Measurements from ENCODE around the gene CACNB4. TPM values are rescaled to one million over a fixed set of nuclear protein-coding genes. Genes with fewer than 3 reads are reported as not detected.

CACNB4 gene
- total RNA-seq, 1 experiment from 2014 or later = not detected

GRCh38 chr2:151857650-151858049, 241.2 kb downstream of the CACNB4 start:
- ChIA-PET POLR2A (ENCODE audit: unreplicated experiment) (no interaction called here), CTCF (no interaction called here)
- H3K9me3 ChIP-seq (ENCODE audit: low read length) = no peaks in the 10 kb centered on the region
- no peaks in the 10 kb centered on the region for H3F3A ChIP-seq (ENCODE audit: low read length, unreplicated experiment)
- peaks cover 28% of the 10 kb centered on the region for H3K27me3 ChIP-seq (ENCODE audit: low read length)
- ATAC-seq = no peak
- no peaks in the 10 kb centered on the region for H3K9me2 ChIP-seq (replicated peaks; ENCODE audit: low read length)
- intact Hi-C loops (cut with micrococcal nuclease) = no loop called here
- H3K9ac ChIP-seq (ENCODE audit: low read length) = no peak overlapping the region
- no peaks in the 10 kb centered on the region for H3K36me3 ChIP-seq (ENCODE audit: low read depth, low read length)
- no peak overlapping the region for H3K27ac ChIP-seq (ENCODE audit: low read length)
- no peak overlapping the region for H2AFZ ChIP-seq (ENCODE audit: low read length)
- DNase-seq = peak; percentile 58
- H3K4me1 ChIP-seq (ENCODE audit: insufficient read depth, low read length) = no peaks in the 10 kb centered on the region
- H3K4me2 ChIP-seq (ENCODE audit: low read length) = no peak overlapping the region
- no peaks in the 10 kb centered on the region for H3K79me2 ChIP-seq (ENCODE audit: low read length)
- BruUV-seq (replicated peaks) = no TSS peak
- no peak overlapping the region for H3K4me3 ChIP-seq (ENCODE audit: low read length)
- H4K20me1 ChIP-seq (ENCODE audit: low read length) = no peaks in the 10 kb centered on the region
- TF ChIP-seq CTCF (conservative IDR thresholded peaks at IDR 0.05; ENCODE audit: low read depth, low read length) (no peak), EZH2 (IDR thresholded peaks at IDR 0.05; ENCODE audit: low read length, unreplicated experiment) (no peak), EZH2phosphoT487 (IDR thresholded peaks at IDR 0.05; ENCODE audit: borderline replicate concordance, low read length) (no peak)

GRCh38 chr2:151855111-151855510, 243.7 kb downstream of the CACNB4 start:
- DNase-seq (no peak), ATAC-seq (no peak)
- no peak overlapping the region for H2AFZ ChIP-seq (ENCODE audit: low read length)
- no peaks in the 10 kb centered on the region for H3K4me1 ChIP-seq (ENCODE audit: insufficient read depth, low read length)
- H3K9me2 ChIP-seq (replicated peaks; ENCODE audit: low read length) = no peaks in the 10 kb centered on the region
- ChIA-PET CTCF (no interaction called here), POLR2A (ENCODE audit: unreplicated experiment) (no interaction called here)
- peaks cover 26% of the 10 kb centered on the region; the same call in 1 of the 2 replicates for H3K27me3 ChIP-seq (ENCODE audit: low read length)
- H3K9ac ChIP-seq (ENCODE audit: low read length) = no peak overlapping the region
- H3K36me3 ChIP-seq (ENCODE audit: low read depth, low read length) = no peaks in the 10 kb centered on the region
- intact Hi-C loops (cut with micrococcal nuclease) = no loop called here
- no peak overlapping the region for H3K4me3 ChIP-seq (ENCODE audit: low read length)
- no peaks in the 10 kb centered on the region for H3K79me2 ChIP-seq (ENCODE audit: low read length)
- H4K20me1 ChIP-seq (ENCODE audit: low read length) = no peaks in the 10 kb centered on the region
- no peak overlapping the region for H3K4me2 ChIP-seq (ENCODE audit: low read length)
- no peak overlapping the region for H3K27ac ChIP-seq (ENCODE audit: low read length)
- no peaks in the 10 kb centered on the region for H3F3A ChIP-seq (ENCODE audit: low read length, unreplicated experiment)
- BruUV-seq (replicated peaks) = no TSS peak
- TF ChIP-seq EZH2phosphoT487 (IDR thresholded peaks at IDR 0.05; ENCODE audit: borderline replicate concordance, low read length) = no peak
- no peak for TF ChIP-seq EZH2 (IDR thresholded peaks at IDR 0.05; ENCODE audit: low read length, unreplicated experiment)
- TF ChIP-seq CTCF (conservative IDR thresholded peaks at IDR 0.05; ENCODE audit: low read depth, low read length) = no peak
- no peaks in the 10 kb centered on the region for H3K9me3 ChIP-seq (ENCODE audit: low read length)

- Histone ChIP-seq H3K9me3 (ENCODE audit: low read length) (no peaks in the 10 kb centered on the region), H3K27me3 (ENCODE audit: low read length) (peaks cover 35% of the 10 kb centered on the region), H3F3A (ENCODE audit: low read length, unreplicated experiment) (no peaks in the 10 kb centered on the region), H3K36me3 (ENCODE audit: low read depth, low read length) (no peaks in the 10 kb centered on the region), H3K4me2 (ENCODE audit: low read length) (no peak overlapping the region), H2AFZ (ENCODE audit: low read length) (no peak overlapping the region), H3K9me2 (replicated peaks; ENCODE audit: low read length) (no peaks in the 10 kb centered on the region), H3K79me2 (ENCODE audit: low read length) (no peaks in the 10 kb centered on the region), H3K4me3 (ENCODE audit: low read length) (no peak overlapping the region), H3K9ac (ENCODE audit: low read length) (no peak overlapping the region), H3K27ac (ENCODE audit: low read length) (no peak overlapping the region), H4K20me1 (ENCODE audit: low read length) (no peaks in the 10 kb centered on the region), H3K4me1 (ENCODE audit: insufficient read depth, low read length) (no peaks in the 10 kb centered on the region)
- DNase-seq = no peak
- no peak for TF ChIP-seq EZH2 (IDR thresholded peaks at IDR 0.05; ENCODE audit: low read length, unreplicated experiment)
- TF ChIP-seq CTCF (conservative IDR thresholded peaks at IDR 0.05; ENCODE audit: low read depth, low read length) = no peak
- TF ChIP-seq EZH2phosphoT487 (IDR thresholded peaks at IDR 0.05; ENCODE audit: borderline replicate concordance, low read length) = no peak
- CTCF ChIA-PET = no interaction called here
- POLR2A ChIA-PET (ENCODE audit: unreplicated experiment) = no interaction called here
- no peak for ATAC-seq
- intact Hi-C loops (cut with micrococcal nuclease) = no loop called here
- BruUV-seq (replicated peaks) = no TSS peak
Measured at GRCh38 chr2:151853070-151853758, 245.6 kb downstream of the CACNB4 start.

Data from PC-3 (cell line).